Thyroid gland (tissue), 4 donors: ENCODE measurements around the gene SLC4A1AP. TPM values are rescaled to one million over a fixed set of nuclear protein-coding genes. Genes with fewer than 3 reads are reported as not detected.
A peak's percentile ranks its signal among the peaks of the same experiment; 100 is the strongest.

ENCODE experiments used
- DNase-seq, 2 donors: peaks; one replicate each; pipeline ENCODE4 v3.0.0-alpha.2; 2019
- H3K27ac ChIP-seq, 3 donors: fragments of 200-600 bp; sonication (generic); 1 replicate in 2 of 3; 2 replicates in 1 of 3; pipeline ENCODE4 v1.5.1; 2016 to 2019; ENCODE audit warnings: mild to moderate bottlenecking in 1 of 3, moderate library complexity in 1 of 3
- H3K27me3 ChIP-seq: fragments of 200-600 bp; sonication (generic); one replicate; pipeline ENCODE4 v1.5.1; 2019
- H3K36me3 ChIP-seq, 2 donors: fragments of 200-600 bp; sonication (generic); one replicate each; pipeline ENCODE4 v1.5.1; 2016 to 2019
- H3K4me1 ChIP-seq, 2 donors: fragments of 200-600 bp; sonication (generic); one replicate each; pipeline ENCODE4 v1.5.1; 2017 to 2019
- H3K4me3 ChIP-seq, 3 donors: fragments of 200-600 bp; sonication (generic); replicated peaks in 1 of 3; 1 replicate in 2 of 3; 2 replicates in 1 of 3; pipeline ENCODE4 v1.5.1; 2016; ENCODE audit warnings: mild to moderate bottlenecking in 1 of 3
- H3K9me3 ChIP-seq: fragments of 200-600 bp; sonication (generic); one replicate; pipeline ENCODE4 v1.5.1; 2017
- CTCF ChIP-seq, 6 experiments: fragments of 200-600 bp in 3 of 6; fragments of 450-650 bp in 3 of 6; sonication (generic) in 3 of 6; IDR thresholded peaks; one replicate each; pipeline ENCODE4 v1.5.1; 2016 to 2019; ENCODE audit warnings: antibody characterized with exemption in 6 of 6, mild to moderate bottlenecking in 2 of 6, inconsistent platforms in 1 of 6, moderate library complexity in 1 of 6
- POLR2A ChIP-seq, 2 donors: fragments of 450-650 bp; IDR thresholded peaks; one replicate each; pipeline ENCODE4 v1.6.1; 2017; ENCODE audit warnings: antibody characterized with exemption in 2 of 2, mild to moderate bottlenecking in 2 of 2, moderate library complexity in 1 of 2
- WGBS, 2 donors: methylation state at CpG; one replicate each; pipeline ENCODE4 v1.1.5; 2017; 5-methylcytosine and 5-hydroxymethylcytosine counted together
- intact Hi-C: fragments of 100-400 bp; cut with DNase I; formaldehyde crosslinking; loops from one replicate; pipeline ENCODE4 v1.15.1; 2023
- total RNA-seq, 4 donors: library from RNA; depleted of rRNA; stranded (reverse); fragments of >200 nt; gene quantifications; one replicate each; pipeline ENCODE4 v1.2.3, GENCODE V29; 2016

SLC4A1AP gene
- total RNA-seq, 4 donors from 2014 or later = 16.5 to 26.6 (median 23.4) TPM

GRCh38 chr2:27707462-27708256 lies 44.0 kb downstream of the SLC4A1AP start:
- H3K9me3 ChIP-seq = no peaks in the 10 kb centered on the region
- no peak for TF ChIP-seq CTCF (IDR thresholded peaks at IDR 0.05)
- TF ChIP-seq POLR2A (IDR thresholded peaks at IDR 0.05) = no peak
- intact Hi-C loops = loop anchor here (5.0 kb wide), 1 partner anchor 700 kb away; no protein-coding TSS in a partner anchor
- H3K27me3 ChIP-seq = no peaks in the 10 kb centered on the region
- H3K4me1 ChIP-seq = peaks cover 0 to 21% of the 10 kb centered on the region in 2 donors
- no peak for DNase-seq
- H3K4me3 ChIP-seq = no peak overlapping the region
- H3K27ac ChIP-seq = peak overlapping the region in 1 of 3 donors; percentile 46
- WGBS, 2 donors = 77 to 90% methylated on average over 9 of the region's 9 CpGs
- no peaks in the 10 kb centered on the region for H3K36me3 ChIP-seq

DNA sequence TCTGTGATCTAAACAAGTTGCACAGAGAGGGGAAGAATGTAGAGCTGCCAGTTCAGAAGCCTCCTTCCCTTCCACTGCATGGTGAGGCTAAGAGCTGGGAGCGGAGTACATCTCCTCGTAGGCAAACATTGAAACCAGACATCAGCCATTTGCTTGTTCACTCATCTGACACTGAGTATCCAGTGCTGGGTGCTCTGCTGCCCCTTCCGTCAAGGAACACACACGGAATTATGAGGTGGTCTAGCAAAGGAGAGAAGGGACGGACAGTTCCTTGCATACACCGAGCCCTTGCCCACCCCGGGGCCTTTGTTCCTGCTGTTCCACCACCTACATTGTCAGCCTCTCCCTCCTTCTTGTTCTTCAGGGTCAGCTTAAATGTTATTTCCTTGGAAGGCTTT lies 44.6 kb downstream of the SLC4A1AP start:
- Histone ChIP-seq H3K27ac (no peak overlapping the region), H3K9me3 (no peaks in the 10 kb centered on the region), H3K27me3 (no peaks in the 10 kb centered on the region), H3K4me1 (peaks cover 0 to 21% of the 10 kb centered on the region in 2 donors), H3K36me3 (no peaks in the 10 kb centered on the region), H3K4me3 (no peak overlapping the region)
- WGBS, 2 donors = 89 to 91% methylated on average over 7 of the region's 7 CpGs
- intact Hi-C loops = loop anchor here (5.0 kb wide), 1 partner anchor 699 kb away; no protein-coding TSS in a partner anchor
- no peak for DNase-seq
- TF ChIP-seq CTCF (IDR thresholded peaks at IDR 0.05) = no peak
- no peak for TF ChIP-seq POLR2A (IDR thresholded peaks at IDR 0.05)

DNA sequence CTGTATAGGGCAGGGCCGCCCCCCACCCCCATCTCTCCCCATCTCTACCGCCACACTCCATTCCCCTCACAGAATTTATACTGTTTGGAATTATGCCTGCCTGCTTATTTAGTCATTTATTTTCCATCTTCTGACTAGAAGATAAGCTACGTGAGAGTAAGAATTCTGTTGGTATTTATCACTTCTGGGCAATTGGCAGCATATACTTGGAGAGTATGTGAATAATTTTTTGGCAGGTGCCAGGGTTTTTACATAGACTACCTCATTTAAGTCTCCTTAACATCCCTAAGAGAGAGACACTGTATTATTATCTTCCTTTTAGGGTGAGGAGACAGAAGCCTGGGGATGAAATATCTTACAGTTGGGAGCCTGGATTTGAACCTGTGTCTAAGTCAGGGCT lies 45.0 kb downstream of the SLC4A1AP start:
- Histone ChIP-seq H3K9me3 (no peaks in the 10 kb centered on the region), H3K4me1 (peaks cover 0 to 19% of the 10 kb centered on the region in 2 donors), H3K27ac (no peak overlapping the region), H3K4me3 (no peak overlapping the region), H3K36me3 (no peaks in the 10 kb centered on the region), H3K27me3 (no peaks in the 10 kb centered on the region)
- no peak for DNase-seq
- intact Hi-C loops = loop anchor here (5.0 kb wide), 1 partner anchor 699 kb away; no protein-coding TSS in a partner anchor
- TF ChIP-seq POLR2A (IDR thresholded peaks at IDR 0.05) = no peak
- TF ChIP-seq CTCF (IDR thresholded peaks at IDR 0.05) = no peak
- 83 to 88% methylated on average over 3 of the region's 3 CpGs for WGBS, 2 donors

- Histone ChIP-seq H3K4me3 (no peak overlapping the region), H3K27ac (no peak overlapping the region), H3K9me3 (no peaks in the 10 kb centered on the region), H3K4me1 (peaks cover 0 to 15% of the 10 kb centered on the region in 2 donors), H3K36me3 (no peaks in the 10 kb centered on the region), H3K27me3 (no peaks in the 10 kb centered on the region)
- intact Hi-C loops = loop anchor here (5.0 kb wide), 1 partner anchor 698 kb away; no protein-coding TSS in a partner anchor
- no peak for DNase-seq
- 18 to 40% methylated on average over 2 of the region's 2 CpGs for WGBS, 2 donors
- TF ChIP-seq POLR2A (IDR thresholded peaks at IDR 0.05) (no peak), CTCF (IDR thresholded peaks at IDR 0.05) (no peak)
These were observed 45.6 kb downstream of the SLC4A1AP start for GRCh38 chr2:27709326-27709725.

DNA sequence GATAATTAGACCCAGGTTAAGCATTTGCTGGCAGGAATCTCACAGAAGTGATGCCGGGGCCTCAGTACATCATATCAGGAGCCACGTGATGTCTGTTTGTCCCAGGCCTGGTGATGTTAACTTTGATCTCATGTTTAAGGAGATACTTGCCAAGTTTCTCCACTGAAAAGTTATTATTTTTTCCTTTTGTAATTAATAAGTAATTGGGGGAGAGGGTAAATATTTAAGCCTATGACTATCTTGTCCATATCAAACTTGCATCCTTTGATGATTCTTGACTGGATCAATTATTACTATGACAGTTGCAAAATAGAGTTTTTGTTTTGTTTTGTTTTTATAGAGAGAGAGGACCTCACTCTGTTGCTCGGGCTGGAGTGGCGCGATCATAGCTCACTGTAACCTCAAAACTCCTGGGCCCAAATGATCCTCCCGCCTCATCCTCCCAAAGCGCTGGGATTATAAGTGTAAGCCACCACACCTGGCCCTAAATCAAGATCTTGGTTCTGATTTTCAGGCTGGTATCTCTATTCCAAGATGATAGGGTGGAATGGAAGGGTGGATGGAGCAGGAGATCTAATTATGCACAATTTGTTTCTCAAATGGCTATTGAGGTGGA lies 46.4 kb downstream of the SLC4A1AP start:
- H3K9me3 ChIP-seq = no peaks in the 10 kb centered on the region
- no peak overlapping the region for H3K4me3 ChIP-seq
- H3K27ac ChIP-seq = no peak overlapping the region
- intact Hi-C loops = loop anchor here (5.0 kb wide), 1 partner anchor 697 kb away; no protein-coding TSS in a partner anchor
- 94 to 95% methylated on average over 7 of the region's 7 CpGs for WGBS, 2 donors
- no peaks in the 10 kb centered on the region for H3K27me3 ChIP-seq
- no peaks in the 10 kb centered on the region for H3K36me3 ChIP-seq
- no peak for TF ChIP-seq POLR2A (IDR thresholded peaks at IDR 0.05)
- TF ChIP-seq CTCF (IDR thresholded peaks at IDR 0.05) = no peak
- H3K4me1 ChIP-seq = peaks cover 0 to 15% of the 10 kb centered on the region in 2 donors
- no peak for DNase-seq
